Mucosa of descending colon (tissue), 3 donors: ENCODE measurements around the gene SH3RF3. TPM values are rescaled to one million over a fixed set of nuclear protein-coding genes. Genes with fewer than 3 reads are reported as not detected.

Source experiments
- ATAC-seq: fragments of 200-7000 bp; cut with Tn5 transposase; one replicate; pipeline ENCODE4 v1.9.1; 2020; ENCODE audit warnings: mild to moderate bottlenecking, moderate library complexity
- DNase-seq, 3 donors: peaks; one replicate each; pipeline ENCODE4 v3.0.0-alpha.2; 2020
- H3K36me3 ChIP-seq: fragments of 200-600 bp; one replicate; pipeline ENCODE4 v1.8.0; 2021; ENCODE audit warnings: low read depth, mild to moderate bottlenecking
- H3K4me1 ChIP-seq: fragments of 200-600 bp; one replicate; pipeline ENCODE4 v1.8.0; 2021; ENCODE audit warnings: low read depth, mild to moderate bottlenecking
- H3K4me3 ChIP-seq: fragments of 200-600 bp; one replicate; pipeline ENCODE4 v1.8.0; 2021; ENCODE audit warnings: mild to moderate bottlenecking
- H3K9me3 ChIP-seq: fragments of 200-600 bp; one replicate; pipeline ENCODE4 v1.8.0; 2021; ENCODE audit warnings: mild to moderate bottlenecking
- intact Hi-C, 2 donors: fragments of 100-400 bp; cut with DNase I in 1 of 2; cut with micrococcal nuclease in 1 of 2; formaldehyde crosslinking; loops; one replicate each; pipeline versions ENCODE4 v1.11.0 to v1.11.1; 2022; cut with DNase I, micrococcal nuclease
- total RNA-seq, 3 donors: library from RNA; stranded (reverse); fragmentation: NEBNext Ultra II Directional in 2 of 3; extraction: Animal tissue kit (Norgen Biotek cat#: 25700) in 2 of 3; gene quantifications; one replicate each; pipeline versions ENCODE4 v1.2.1 to v1.2.4, GENCODE V29; 2021 to 2023
- TF ChIP-seq, protein P1 (sequence below): fragments of 200-600 bp; IDR thresholded peaks from one replicate; pipeline ENCODE4 v1.8.0; 2022; ENCODE audit warnings: antibody characterized with exemption, mild to moderate bottlenecking
- donor health status: DM: no; HTN: no; CAD: no; lungs with moderate emphysema.
- donor health status: DM: no; HTN: no; CAD: no.
- donor health status: DM: no; HTN: yes; CAD: no.

SH3RF3 gene
- total RNA-seq, 3 donors from 2014 or later: 1.9 to 3.7 (median 3.0) TPM

GRCh38 chr2:109399066-109399465 lies 270.1 kb downstream of the SH3RF3 start:
- no peak overlapping the region for H3K4me3 ChIP-seq
- H3K36me3 ChIP-seq: no peaks in the 10 kb centered on the region
- peaks cover 7% of the 10 kb centered on the region for H3K4me1 ChIP-seq
- intact Hi-C loops: no loop called here
- H3K9me3 ChIP-seq: no peaks in the 10 kb centered on the region
- ATAC-seq (no peak), DNase-seq (no peak)
- TF ChIP-seq, protein P1, sequence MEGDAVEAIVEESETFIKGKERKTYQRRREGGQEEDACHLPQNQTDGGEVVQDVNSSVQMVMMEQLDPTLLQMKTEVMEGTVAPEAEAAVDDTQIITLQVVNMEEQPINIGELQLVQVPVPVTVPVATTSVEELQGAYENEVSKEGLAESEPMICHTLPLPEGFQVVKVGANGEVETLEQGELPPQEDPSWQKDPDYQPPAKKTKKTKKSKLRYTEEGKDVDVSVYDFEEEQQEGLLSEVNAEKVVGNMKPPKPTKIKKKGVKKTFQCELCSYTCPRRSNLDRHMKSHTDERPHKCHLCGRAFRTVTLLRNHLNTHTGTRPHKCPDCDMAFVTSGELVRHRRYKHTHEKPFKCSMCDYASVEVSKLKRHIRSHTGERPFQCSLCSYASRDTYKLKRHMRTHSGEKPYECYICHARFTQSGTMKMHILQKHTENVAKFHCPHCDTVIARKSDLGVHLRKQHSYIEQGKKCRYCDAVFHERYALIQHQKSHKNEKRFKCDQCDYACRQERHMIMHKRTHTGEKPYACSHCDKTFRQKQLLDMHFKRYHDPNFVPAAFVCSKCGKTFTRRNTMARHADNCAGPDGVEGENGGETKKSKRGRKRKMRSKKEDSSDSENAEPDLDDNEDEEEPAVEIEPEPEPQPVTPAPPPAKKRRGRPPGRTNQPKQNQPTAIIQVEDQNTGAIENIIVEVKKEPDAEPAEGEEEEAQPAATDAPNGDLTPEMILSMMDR: no peak

- intact Hi-C loops: no loop called here
- H3K9me3 ChIP-seq: no peaks in the 10 kb centered on the region
- H3K36me3 ChIP-seq: no peaks in the 10 kb centered on the region
- no peak for ATAC-seq
- H3K4me3 ChIP-seq: no peak overlapping the region
- DNase-seq: no peak
- TF ChIP-seq, protein P1: no peak
- H3K4me1 ChIP-seq: peaks cover 7% of the 10 kb centered on the region
These were observed 271.1 kb downstream of the SH3RF3 start for GRCh38 chr2:109400102-109400501.

DNA sequence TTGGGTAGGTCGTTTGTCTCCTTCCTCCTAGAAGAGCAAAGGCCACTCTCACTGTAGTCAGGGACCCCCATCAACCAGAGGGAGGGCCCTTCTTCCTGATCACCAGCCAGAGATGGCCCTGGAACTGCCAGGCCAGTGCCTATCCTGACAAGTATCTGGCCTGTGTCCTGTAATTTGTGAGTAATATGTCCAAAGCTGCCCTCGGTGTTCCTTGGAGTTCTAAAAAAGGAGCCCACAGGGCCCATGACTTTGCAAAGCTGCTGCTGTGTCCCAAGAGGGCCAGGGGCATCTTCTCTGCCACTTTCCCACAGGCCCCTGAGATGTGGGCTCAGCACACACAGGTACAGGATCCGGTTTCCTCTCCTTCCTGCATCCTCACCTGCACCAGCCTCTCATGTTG lies 272.4 kb downstream of the SH3RF3 start:
- no peak for DNase-seq
- Histone ChIP-seq H3K4me1 (peaks cover 4% of the 10 kb centered on the region), H3K4me3 (no peak overlapping the region), H3K36me3 (no peaks in the 10 kb centered on the region), H3K9me3 (no peaks in the 10 kb centered on the region)
- TF ChIP-seq, protein P1: no peak
- ATAC-seq: no peak
- intact Hi-C loops: no loop called here

- no peak for DNase-seq
- Histone ChIP-seq H3K9me3 (no peaks in the 10 kb centered on the region), H3K4me1 (no peaks in the 10 kb centered on the region), H3K4me3 (no peak overlapping the region), H3K36me3 (no peaks in the 10 kb centered on the region)
- intact Hi-C loops: no loop called here
- TF ChIP-seq, protein P1: no peak
- peak; percentile 11 for ATAC-seq
These were observed 273.2 kb downstream of the SH3RF3 start for GRCh38 chr2:109402180-109402579.

- TF ChIP-seq, protein P1: no peak
- Histone ChIP-seq H3K9me3 (no peaks in the 10 kb centered on the region), H3K4me1 (no peaks in the 10 kb centered on the region), H3K36me3 (no peaks in the 10 kb centered on the region), H3K4me3 (no peak overlapping the region)
- no peak for ATAC-seq
- intact Hi-C loops: no loop called here
- no peak for DNase-seq
These were observed 274.2 kb downstream of the SH3RF3 start for GRCh38 chr2:109402980-109403840.
